HepG2 (cell line): Measurements from ENCODE around the gene RIOK3. TPM values are rescaled to one million over a fixed set of nuclear protein-coding genes. Genes with fewer than 3 reads are reported as not detected.

Experiments used
- ATAC-seq: fragments of 200-7000 bp; cut with Tn5 transposase; 3 replicates; pipeline ENCODE4 v1.9.1; 2020; ENCODE audit warnings: mild to moderate bottlenecking, moderate library complexity
- BruUV-seq: library from RNA; stranded (reverse); fragments of 400-500 nt; replicated peaks from 2 replicates; lab custom pipeline; 2021; lab: Mats Ljungman, UMichigan
- CTCF ChIA-PET: fragments of 300-600 bp; formaldehyde crosslinking; extraction: SDS; loops from one replicate; lab custom pipeline; 2021; ENCODE audit warnings: low total read pairs, inconsistent platforms, low intra/inter-chr PET ratio; lab: Yijun Ruan, JAX
- POLR2A ChIA-PET: fragments of 350-600 bp; sonication (Branson Sonifier 250); formaldehyde crosslinking; loops from one replicate; lab custom pipeline; 2020; ENCODE audit warnings: antibody characterized with exemption, inconsistent platforms; lab: Yijun Ruan, JAX
- DNase-seq: peaks from one replicate; pipeline ENCODE4 v3.0.0-alpha.2; 2015; ENCODE audit warnings: low spot score
- FAIRE-seq: peaks from 3 replicates; lab custom pipeline; 2011; peaks lifted over from hg19 to GRCh38; lab: Jason Lieb, UNC
- H2AFZ ChIP-seq: one replicate; pipeline ENCODE4 v1.6.1; 2011; ENCODE audit warnings: low read length, inconsistent platforms
- H3K27ac ChIP-seq: fragments of 300-600 bp; 3 replicates; pipeline ENCODE4 v1.8.0; 2011; ENCODE audit warnings: mixed run types, mild to moderate bottlenecking, mixed read lengths, low read length, inconsistent platforms; ENCODE audit not compliant: insufficient read depth; ENCODE audit errors: extremely low read length
- H3K27me3 ChIP-seq, 2 experiments: fragments of 200-600 bp in 1 of 2; 2 replicates in 1 of 2; 3 replicates in 1 of 2; pipeline versions ENCODE4 v1.6.0 to v1.8.0; 2011; ENCODE audit warnings: low read length in 2 of 2, mild to moderate bottlenecking in 2 of 2, moderate library complexity in 2 of 2, inconsistent platforms in 1 of 2; ENCODE audit not compliant: insufficient read depth in 2 of 2, control insufficient read depth in 1 of 2
- H3K36me3 ChIP-seq, 2 experiments: fragments of 200-600 bp in 1 of 2; replicated peaks in 1 of 2; 2 replicates in 1 of 2; 3 replicates in 1 of 2; pipeline versions ENCODE4 v1.5.1 to v1.8.0; 2011; ENCODE audit warnings: low read length in 2 of 2, inconsistent platforms in 1 of 2; ENCODE audit not compliant: insufficient read depth in 2 of 2, control insufficient read depth in 1 of 2
- H3K4me1 ChIP-seq: 2 replicates; pipeline ENCODE4 v1.5.1; 2012; ENCODE audit warnings: low read length, inconsistent platforms; ENCODE audit not compliant: insufficient read depth
- H3K4me2 ChIP-seq: 2 replicates; pipeline ENCODE4 v1.6.0; 2011; ENCODE audit warnings: low read depth, low read length, inconsistent platforms
- H3K4me3 ChIP-seq, 3 experiments: fragments of 200-600 bp in 1 of 3; sonication (generic), shearing (Covaris generic) in 1 of 3; replicated peaks in 1 of 3; 2 replicates each; pipeline ENCODE4 v1.5.1; 2011 to 2016; ENCODE audit warnings: low read length in 3 of 3, inconsistent platforms in 2 of 3, low read depth in 2 of 3, mild to moderate bottlenecking in 2 of 3, control low read depth in 1 of 3, mixed read lengths in 1 of 3; ENCODE audit not compliant: insufficient read depth in 1 of 3
- H3K79me2 ChIP-seq: one replicate; pipeline ENCODE4 v1.6.1; 2011; ENCODE audit warnings: low read length, inconsistent platforms; ENCODE audit not compliant: insufficient read depth
- H3K9ac ChIP-seq: 2 replicates; pipeline ENCODE4 v1.6.0; 2011; ENCODE audit warnings: mild to moderate bottlenecking, low read depth, low read length, inconsistent platforms; ENCODE audit not compliant: insufficient read depth
- H3K9me3 ChIP-seq: 2 replicates; pipeline ENCODE4 v1.5.1; 2012; ENCODE audit warnings: mild to moderate bottlenecking, low read length
- H4K20me1 ChIP-seq: 2 replicates; pipeline ENCODE4 v1.6.0; 2011; ENCODE audit warnings: inconsistent platforms, mild to moderate bottlenecking, low read length, moderate library complexity; ENCODE audit not compliant: insufficient read depth
- AGO1 ChIP-seq: fragments of 200-400 bp; formaldehyde crosslinking; IDR thresholded peaks from 2 replicates; pipeline ENCODE4 v1.6.1; 2017; ENCODE audit warnings: mild to moderate bottlenecking, low read depth, low read length, moderate library complexity; ENCODE audit not compliant: poor library complexity, severe bottlenecking
- CEBPG ChIP-seq: IDR thresholded peaks from 2 replicates; pipeline ENCODE4 v1.6.1; 2016
- GMEB1 ChIP-seq: sonication (generic); formaldehyde crosslinking; IDR thresholded peaks from 2 replicates; pipeline ENCODE4 v1.5.1; 2020; ENCODE audit warnings: missing genetic modification reagents, mild to moderate bottlenecking, borderline replicate concordance
- HHEX ChIP-seq: IDR thresholded peaks from 2 replicates; pipeline ENCODE4 v1.6.1; 2016; ENCODE audit warnings: control low read depth
- HIVEP1 ChIP-seq: sonication (generic); formaldehyde crosslinking; IDR thresholded peaks from 2 replicates; pipeline ENCODE4 v1.4.0; 2020; ENCODE audit warnings: mild to moderate bottlenecking, missing genetic modification reagents
- HNRNPLL ChIP-seq: fragments of 200-400 bp; formaldehyde crosslinking; IDR thresholded peaks from 2 replicates; pipeline ENCODE4 v1.6.1; 2017; ENCODE audit warnings: mild to moderate bottlenecking, low read depth, low read length; ENCODE audit not compliant: poor library complexity, severe bottlenecking
- NFIB ChIP-seq: sonication (generic); formaldehyde crosslinking; IDR thresholded peaks from 2 replicates; pipeline ENCODE4 v1.9.0; 2021; ENCODE audit warnings: missing genetic modification reagents, mild to moderate bottlenecking, borderline replicate concordance
- POLR2G ChIP-seq: fragments of 200-400 bp; formaldehyde crosslinking; IDR thresholded peaks from 2 replicates; pipeline ENCODE4 v1.6.1; 2018; ENCODE audit warnings: mild to moderate bottlenecking, low read depth, low read length, moderate library complexity
- RFXAP ChIP-seq: sonication (generic); formaldehyde crosslinking; IDR thresholded peaks from 2 replicates; pipeline ENCODE4 v1.4.0; 2020; ENCODE audit warnings: missing genetic modification reagents, borderline replicate concordance
- SIX4 ChIP-seq: sonication (generic); formaldehyde crosslinking; IDR thresholded peaks from 2 replicates; pipeline ENCODE4 v1.4.0; 2020; ENCODE audit warnings: missing genetic modification reagents
- TMF1 ChIP-seq: sonication (generic); formaldehyde crosslinking; IDR thresholded peaks from 2 replicates; pipeline ENCODE4 v1.8.1; 2022; ENCODE audit warnings: low read depth, missing genetic modification reagents
- ZBTB43 ChIP-seq: sonication (generic); formaldehyde crosslinking; conservative IDR thresholded peaks from 2 replicates; pipeline ENCODE4 v1.4.0; 2020; ENCODE audit warnings: missing genetic modification reagents
- ZNF468 ChIP-seq: sonication (generic); formaldehyde crosslinking; IDR thresholded peaks from 2 replicates; pipeline ENCODE4 v1.8.0; 2022; ENCODE audit warnings: mild to moderate bottlenecking, moderate library complexity, missing genetic modification reagents
- ZNF484 ChIP-seq: sonication (generic); formaldehyde crosslinking; IDR thresholded peaks from 2 replicates; pipeline ENCODE4 v1.5.1; 2020; ENCODE audit warnings: mild to moderate bottlenecking, low read depth, missing genetic modification reagents, borderline replicate concordance
- ZNF569 ChIP-seq: sonication (generic); formaldehyde crosslinking; IDR thresholded peaks from 2 replicates; pipeline ENCODE4 v1.5.0; 2020; ENCODE audit warnings: mild to moderate bottlenecking, missing genetic modification reagents, moderate library complexity, borderline replicate concordance
- ZNF709 ChIP-seq: sonication (generic); formaldehyde crosslinking; IDR thresholded peaks from 2 replicates; pipeline ENCODE4 v1.5.0; 2020; ENCODE audit warnings: mild to moderate bottlenecking, missing genetic modification reagents
- ZNF713 ChIP-seq: sonication (generic); formaldehyde crosslinking; IDR thresholded peaks from 2 replicates; pipeline ENCODE4 v1.4.0; 2020; ENCODE audit warnings: mild to moderate bottlenecking, missing genetic modification reagents
- WGBS: methylation state at CpG from one replicate; pipeline ENCODE4 v1.1.6; 2017; ENCODE audit warnings: low lambda C conversion rate; 5-methylcytosine and 5-hydroxymethylcytosine counted together
- in situ Hi-C: cut with HindIII; loops from 2 replicates; pipeline ENCODE4 v1.10.0; 2017; ENCODE audit warnings: low pct_unique_long_range_greater_than_20kb; ENCODE audit not compliant: extremely low pct_ligation_motif_present
- intact Hi-C: fragments of 100-400 bp; cut with micrococcal nuclease; formaldehyde crosslinking; loops from one replicate; pipeline ENCODE4 v1.10.0; 2022; ENCODE audit not compliant: unreplicated experiment
- polyA plus RNA-seq, 8 experiments: library from polyadenylated mRNA; depleted of rRNA in 3 of 8; stranded (reverse) in 7 of 8; unstranded in 1 of 8; fragments of >200 nt; fragmentation: Illumina TruSeq in 4 of 8; extraction: Trizol in 4 of 8; gene quantifications; 2 replicates each; pipeline versions ENCODE4 v1.2.1 to v1.2.3, GENCODE V29; 2011 to 2016; ENCODE audit warnings: low read depth in 4 of 8, missing spikeins in 1 of 8, mixed read lengths in 1 of 8; ENCODE audit not compliant: insufficient read depth in 1 of 8
- total RNA-seq, 5 experiments: library from RNA; depleted of rRNA; stranded (reverse); fragments of >200 nt; fragmentation: Illumina TruSeq; extraction: Trizol; gene quantifications; 2 replicates each; pipeline ENCODE4 v1.2.3, GENCODE V29; 2016; ENCODE audit warnings: low read depth in 1 of 5
- TF ChIP-seq, protein P1 (sequence below): sonication (generic); formaldehyde crosslinking; IDR thresholded peaks from 2 replicates; pipeline ENCODE4 v1.4.0; 2020; ENCODE audit warnings: mild to moderate bottlenecking, missing genetic modification reagents
- TF ChIP-seq, protein P2 (sequence below): IDR thresholded peaks from 2 replicates; pipeline ENCODE4 v1.6.1; 2016; ENCODE audit warnings: low read depth, borderline replicate concordance

Gene RIOK3
- total and polyA plus RNA-seq, 2 of the 13 experiments (the other 11 are each of a cell fraction or from before 2014, with no cell fraction given): 26.7 to 36.0 TPM

DNA sequence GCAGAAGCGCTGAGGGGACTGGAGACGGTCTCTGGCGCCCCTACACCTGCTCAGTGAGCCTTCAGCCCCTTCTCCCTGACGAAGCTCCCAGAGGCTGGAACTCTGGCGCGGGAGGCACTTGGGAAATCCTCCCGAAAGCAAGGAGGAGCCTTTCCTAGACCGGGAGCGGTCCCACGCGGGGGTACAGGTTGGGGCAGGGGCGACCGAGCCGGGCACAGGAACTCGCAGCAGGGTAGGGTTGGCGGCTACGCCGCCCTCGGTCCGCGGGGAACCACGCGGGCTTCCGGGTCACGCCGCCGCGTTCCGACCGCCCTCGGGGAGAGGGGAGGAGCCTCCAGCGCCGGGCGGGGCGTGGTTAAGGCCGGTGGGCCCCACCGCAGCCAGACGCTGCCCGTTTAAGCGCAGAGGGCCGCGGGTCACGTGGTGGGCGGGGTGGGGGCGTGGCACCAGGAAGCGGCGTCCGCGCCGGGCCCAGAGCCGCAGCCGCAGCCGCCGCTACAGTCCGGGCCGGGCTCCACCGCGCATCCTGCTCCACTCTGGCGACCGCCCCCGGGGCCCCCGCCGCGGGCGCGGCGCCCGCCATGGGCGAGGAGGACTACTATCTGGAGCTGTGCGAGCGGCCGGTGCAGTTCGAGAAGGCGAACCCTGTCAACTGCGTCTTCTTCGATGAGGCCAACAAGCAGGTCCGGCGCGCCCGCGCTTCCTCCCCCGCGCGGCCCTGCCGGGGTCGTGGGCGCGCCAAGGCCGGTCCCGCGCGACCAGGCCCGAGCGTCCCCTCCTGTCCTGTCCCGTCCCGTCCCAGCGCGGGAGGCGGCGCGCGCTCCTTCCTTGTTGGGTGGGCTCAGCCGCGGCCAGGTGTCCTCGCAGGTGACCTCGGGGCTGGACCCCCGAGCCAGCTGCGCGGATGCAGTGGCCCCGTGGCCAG, 50.2 kb downstream of the RIOK3 start, which contains the start of gene RMC1:
TSS of gene RMC1 (plus strand) at position 474 of the 925 bp plus-strand sequence. CDS start at position 582, 108 bp downstream.
- DNase-seq (peak; percentile 80), FAIRE-seq (peak; percentile 23), ATAC-seq (peak; percentile 90)
- Histone ChIP-seq H3K27me3 (no peaks in the 10 kb centered on the region), H3K4me2 (peak within 1 kb of the TSS; percentile 87), H3K27ac (peak within 1 kb of the TSS; percentile 74), H3K36me3 (peaks cover 0 to 16% of the 10 kb centered on the region in 2 experiments), H3K79me2 (peaks cover 9% of the 10 kb centered on the region), H2AFZ (no peak within 1 kb of the TSS), H3K9me3 (no peaks in the 10 kb centered on the region), H3K4me3 (peak within 1 kb of the TSS; percentile 78 to 87 (median 82)), H4K20me1 (no peaks in the 10 kb centered on the region), H3K4me1 (peaks cover 38% of the 10 kb centered on the region), H3K9ac (peak within 1 kb of the TSS; percentile 79)
- ChIA-PET POLR2A (interaction anchor here (1.0 to 1.6 kb wide), 6 partner anchors 15 to 369 kb away, joined by 3 to 6 read pairs (median 3); partner anchors contain the start of gene NPC1), CTCF (no interaction called here)
- 2% methylated on average over 14 of the region's 110 CpGs for WGBS
- no TSS peak for BruUV-seq
- intact Hi-C loops (no loop called here), in situ Hi-C loops (no loop called here)
- TF ChIP-seq TMF1 (no peak; the same call in 1 of the 2 replicates), ZBTB43 (no peak; the same call in 1 of the 2 replicates), AGO1 (no peak), RFXAP (CRISPR knock-in tag) (no peak), CEBPG (CRISPR knock-in tag) (no peak), POLR2G (peak; percentile 97), HNRNPLL (peak; percentile 64), HHEX (CRISPR knock-in tag) (no peak), NFIB (CRISPR knock-in tag) (no peak), ZNF468 (CRISPR knock-in tag) (no peak), ZNF709 (CRISPR knock-in tag) (peak; percentile 67; the same call in 1 of the 2 replicates), SIX4 (CRISPR knock-in tag) (no peak), GMEB1 (CRISPR knock-in tag) (peak; percentile 82; the same call in 1 of the 2 replicates), ZNF569 (CRISPR knock-in tag) (no peak), HIVEP1 (peak; percentile 64; the same call in 1 of the 2 replicates), ZNF484 (no peak; the same call in 1 of the 2 replicates), ZNF713 (CRISPR knock-in tag) (peak; percentile 80; the same call in 1 of the 2 replicates)
- TF ChIP-seq, protein P1, sequence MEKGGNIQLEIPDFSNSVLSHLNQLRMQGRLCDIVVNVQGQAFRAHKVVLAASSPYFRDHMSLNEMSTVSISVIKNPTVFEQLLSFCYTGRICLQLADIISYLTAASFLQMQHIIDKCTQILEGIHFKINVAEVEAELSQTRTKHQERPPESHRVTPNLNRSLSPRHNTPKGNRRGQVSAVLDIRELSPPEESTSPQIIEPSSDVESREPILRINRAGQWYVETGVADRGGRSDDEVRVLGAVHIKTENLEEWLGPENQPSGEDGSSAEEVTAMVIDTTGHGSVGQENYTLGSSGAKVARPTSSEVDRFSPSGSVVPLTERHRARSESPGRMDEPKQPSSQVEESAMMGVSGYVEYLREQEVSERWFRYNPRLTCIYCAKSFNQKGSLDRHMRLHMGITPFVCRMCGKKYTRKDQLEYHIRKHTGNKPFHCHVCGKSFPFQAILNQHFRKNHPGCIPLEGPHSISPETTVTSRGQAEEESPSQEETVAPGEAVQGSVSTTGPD (CRISPR knock-in tag): peak; percentile 29; the same call in 1 of the 2 replicates
- TF ChIP-seq, protein P2, sequence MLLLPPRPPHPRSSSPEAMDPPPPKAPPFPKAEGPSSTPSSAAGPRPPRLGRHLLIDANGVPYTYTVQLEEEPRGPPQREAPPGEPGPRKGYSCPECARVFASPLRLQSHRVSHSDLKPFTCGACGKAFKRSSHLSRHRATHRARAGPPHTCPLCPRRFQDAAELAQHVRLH (CRISPR knock-in tag): peak; percentile 91; the same call in 1 of the 2 replicates
